ENCODE data around the gene DHCR24.

Gene DHCR24

GRCh38 chr1:54808443-54809207 is 78.4 kb downstream of the DHCR24 start:
- no peak for TF ChIP-seq EP300 (IDR thresholded peaks at IDR 0.05; ENCODE audit: borderline replicate concordance)
- no peak for TF ChIP-seq NFIC (IDR thresholded peaks at IDR 0.05)
- no peak for TF ChIP-seq EGR1 (IDR thresholded peaks at IDR 0.05)
- TF ChIP-seq REST (IDR thresholded peaks at IDR 0.05; ENCODE audit: low read depth), result no peak
- TF ChIP-seq MAX (IDR thresholded peaks at IDR 0.05), result no peak
- no peak for TF ChIP-seq TCF12 (IDR thresholded peaks at IDR 0.05; ENCODE audit: low read depth)
- no peak for TF ChIP-seq FOXM1 (IDR thresholded peaks at IDR 0.05; ENCODE audit: borderline replicate concordance, low read depth)
- no peak for TF ChIP-seq RAD21 (IDR thresholded peaks at IDR 0.05; ENCODE audit: low read depth)
- no peak for TF ChIP-seq USF1 (IDR thresholded peaks at IDR 0.05)
- no peak for TF ChIP-seq CEBPB (IDR thresholded peaks at IDR 0.05)
- TF ChIP-seq CREB1 (IDR thresholded peaks at IDR 0.05; ENCODE audit: low read depth), result no peak
- TF ChIP-seq TEAD4 (IDR thresholded peaks at IDR 0.05), result no peak
- no peak for TF ChIP-seq ZBTB7A (IDR thresholded peaks at IDR 0.05; ENCODE audit: low read depth)
- no peak for TF ChIP-seq YY1 (IDR thresholded peaks at IDR 0.05; ENCODE audit: low read depth)
- TF ChIP-seq TAF1 (IDR thresholded peaks at IDR 0.05; ENCODE audit: low read depth), result no peak

GRCh38 chr1:54807756-54808155 is 79.2 kb downstream of the DHCR24 start:
- TF ChIP-seq EP300 (IDR thresholded peaks at IDR 0.05; ENCODE audit: borderline replicate concordance), result no peak
- no peak for TF ChIP-seq USF1 (IDR thresholded peaks at IDR 0.05)
- TF ChIP-seq CREB1 (IDR thresholded peaks at IDR 0.05; ENCODE audit: low read depth), result no peak
- TF ChIP-seq TEAD4 (IDR thresholded peaks at IDR 0.05), result no peak
- no peak for TF ChIP-seq RAD21 (IDR thresholded peaks at IDR 0.05; ENCODE audit: low read depth)
- TF ChIP-seq YY1 (IDR thresholded peaks at IDR 0.05; ENCODE audit: low read depth), result no peak

- TF ChIP-seq EGR1 (IDR thresholded peaks at IDR 0.05), result no peak
Measured at GRCh38 chr1:54806931-54807611, 79.9 kb downstream of the DHCR24 start.

- TF ChIP-seq EP300 (IDR thresholded peaks at IDR 0.05; ENCODE audit: borderline replicate concordance) (no peak), YY1 (IDR thresholded peaks at IDR 0.05; ENCODE audit: low read depth) (no peak), CEBPB (IDR thresholded peaks at IDR 0.05) (no peak), TCF12 (IDR thresholded peaks at IDR 0.05; ENCODE audit: low read depth) (no peak), TAF1 (IDR thresholded peaks at IDR 0.05; ENCODE audit: low read depth) (no peak), FOXM1 (IDR thresholded peaks at IDR 0.05; ENCODE audit: borderline replicate concordance, low read depth) (no peak), REST (IDR thresholded peaks at IDR 0.05; ENCODE audit: low read depth) (no peak), CREB1 (IDR thresholded peaks at IDR 0.05; ENCODE audit: low read depth) (no peak), USF1 (IDR thresholded peaks at IDR 0.05) (no peak), ZBTB7A (IDR thresholded peaks at IDR 0.05; ENCODE audit: low read depth) (no peak), TEAD4 (IDR thresholded peaks at IDR 0.05) (no peak), EGR1 (IDR thresholded peaks at IDR 0.05) (no peak), MAX (IDR thresholded peaks at IDR 0.05) (no peak), RAD21 (IDR thresholded peaks at IDR 0.05; ENCODE audit: low read depth) (no peak)
Measured at GRCh38 chr1:54805981-54806381, 81.0 kb downstream of the DHCR24 start.

- no peak for TF ChIP-seq CEBPB (IDR thresholded peaks at IDR 0.05)
- no peak for TF ChIP-seq YY1 (IDR thresholded peaks at IDR 0.05; ENCODE audit: low read depth)
- TF ChIP-seq TCF12 (IDR thresholded peaks at IDR 0.05; ENCODE audit: low read depth), result no peak
- no peak for TF ChIP-seq USF1 (IDR thresholded peaks at IDR 0.05)
- no peak for TF ChIP-seq NFIC (IDR thresholded peaks at IDR 0.05)
- no peak for TF ChIP-seq RAD21 (IDR thresholded peaks at IDR 0.05; ENCODE audit: low read depth)
- no peak for TF ChIP-seq MAX (IDR thresholded peaks at IDR 0.05)
- TF ChIP-seq EP300 (IDR thresholded peaks at IDR 0.05; ENCODE audit: borderline replicate concordance), result no peak
- TF ChIP-seq TEAD4 (IDR thresholded peaks at IDR 0.05), result no peak
- no peak for TF ChIP-seq ZBTB7A (IDR thresholded peaks at IDR 0.05; ENCODE audit: low read depth)
- no peak for TF ChIP-seq EGR1 (IDR thresholded peaks at IDR 0.05)
- no peak for TF ChIP-seq CREB1 (IDR thresholded peaks at IDR 0.05; ENCODE audit: low read depth)
- no peak for TF ChIP-seq FOXM1 (IDR thresholded peaks at IDR 0.05; ENCODE audit: borderline replicate concordance, low read depth)
- no peak for TF ChIP-seq REST (IDR thresholded peaks at IDR 0.05; ENCODE audit: low read depth)
- TF ChIP-seq TAF1 (IDR thresholded peaks at IDR 0.05; ENCODE audit: low read depth), result no peak
Measured at GRCh38 chr1:54805466-54805865, 81.5 kb downstream of the DHCR24 start.

Data from Ishikawa (cell line).